Esophagus squamous epithelium (tissue), 5 donors: ENCODE data around the gene PKD1. TPM values are rescaled to one million over a fixed set of nuclear protein-coding genes. Genes with fewer than 3 reads are reported as not detected.

ENCODE experiments used
- DNase-seq: peaks from one replicate; lab custom pipeline; 2025; lab: John Stamatoyannopoulos, UW
- H3K27ac ChIP-seq, 4 donors: fragments of 200-600 bp; sonication (generic); one replicate each; pipeline ENCODE4 v1.5.1; 2016 to 2019; ENCODE audit warnings: mild to moderate bottlenecking in 1 of 4
- H3K27me3 ChIP-seq, 4 donors: fragments of 200-600 bp; sonication (generic); 1 replicate in 3 of 4; 2 replicates in 1 of 4; pipeline versions ENCODE4 v1.5.1 to v1.6.0; 2017 to 2021; ENCODE audit warnings: antibody characterized with exemption in 1 of 4
- H3K36me3 ChIP-seq, 3 donors: fragments of 200-600 bp; sonication (generic); one replicate each; pipeline ENCODE4 v1.5.1; 2016 to 2019
- H3K4me1 ChIP-seq, 3 donors: fragments of 200-600 bp; sonication (generic); one replicate each; pipeline ENCODE4 v1.5.1; 2017 to 2019
- H3K4me3 ChIP-seq, 4 donors: fragments of 200-600 bp; sonication (generic); 1 replicate in 3 of 4; 2 replicates in 1 of 4; pipeline ENCODE4 v1.5.1; 2016 to 2019; ENCODE audit warnings: mild to moderate bottlenecking in 2 of 4, moderate library complexity in 1 of 4
- H3K9me3 ChIP-seq, 3 donors: fragments of 200-600 bp; sonication (generic); one replicate each; pipeline ENCODE4 v1.5.1; 2016 to 2019
- POLR2A ChIP-seq, 4 donors: fragments of 450-650 bp; IDR thresholded peaks; one replicate each; pipeline ENCODE4 v1.6.1; 2017; ENCODE audit warnings: antibody characterized with exemption in 4 of 4, mild to moderate bottlenecking in 4 of 4, moderate library complexity in 3 of 4
- whole genome bisulfite sequencing, 2 donors: methylation state at CpG; one replicate each; pipeline ENCODE4 v1.1.5; 2018; 5-methylcytosine and 5-hydroxymethylcytosine counted together
- intact Hi-C: fragments of 100-400 bp; cut with DNase I; formaldehyde crosslinking; loops from one replicate; pipeline ENCODE4 v1.15.0; 2022
- total RNA-seq, 4 donors: library from RNA; depleted of rRNA; stranded (reverse); fragments of >200 nt; gene quantifications; one replicate each; pipeline ENCODE4 v1.1.0, GENCODE V29; 2016
- TF ChIP-seq, protein P1 (sequence below), 6 experiments: fragments of 450-650 bp in 4 of 6; fragments of 200-600 bp in 2 of 6; sonication (generic) in 2 of 6; IDR thresholded peaks; one replicate each; pipeline ENCODE4 v1.5.1; 2016 to 2019; ENCODE audit warnings: antibody characterized with exemption in 6 of 6, mild to moderate bottlenecking in 4 of 6, moderate library complexity in 4 of 6
- donor health status: DM: yes; HTN: yes; CAD: no.

Gene PKD1
- total RNA-seq, 4 donors from 2014 or later, result 34.1 to 123 (median 64.1) TPM

DNA sequence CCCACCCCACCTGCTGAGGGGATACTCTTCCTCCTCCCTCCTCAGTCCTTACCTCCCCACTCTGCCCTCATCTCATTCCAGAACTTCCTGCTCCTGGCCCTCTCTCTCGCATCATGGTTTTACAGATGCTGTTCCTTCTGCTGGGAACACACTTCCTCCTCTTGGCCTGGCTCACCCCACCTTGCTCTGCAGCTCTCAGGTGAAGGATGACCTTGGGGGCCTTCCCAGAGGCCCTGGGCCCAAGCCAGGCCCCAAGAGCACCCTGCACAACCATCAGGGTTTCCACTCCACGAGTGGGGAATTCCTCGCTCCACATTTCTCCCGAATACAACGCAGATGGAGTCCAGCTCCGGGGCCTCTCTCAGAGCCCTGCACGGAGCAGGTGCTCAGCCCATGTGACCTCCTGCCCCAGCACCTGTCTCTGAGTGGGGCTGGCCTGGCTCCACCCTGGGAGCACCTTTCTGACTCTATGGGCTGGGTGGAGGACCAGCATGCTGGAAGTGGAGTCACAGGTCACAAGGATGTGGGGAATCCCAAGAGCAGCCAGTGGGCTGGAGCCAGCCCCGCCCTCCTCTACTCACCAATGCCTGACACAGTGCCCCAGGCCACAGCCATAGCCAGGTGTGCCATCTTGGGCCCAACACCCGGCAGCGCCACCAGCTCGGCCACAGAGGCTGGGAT is 92.6 kb downstream of the PKD1 start:
- no peak for TF ChIP-seq POLR2A (IDR thresholded peaks at IDR 0.05)
- TF ChIP-seq, protein P1, sequence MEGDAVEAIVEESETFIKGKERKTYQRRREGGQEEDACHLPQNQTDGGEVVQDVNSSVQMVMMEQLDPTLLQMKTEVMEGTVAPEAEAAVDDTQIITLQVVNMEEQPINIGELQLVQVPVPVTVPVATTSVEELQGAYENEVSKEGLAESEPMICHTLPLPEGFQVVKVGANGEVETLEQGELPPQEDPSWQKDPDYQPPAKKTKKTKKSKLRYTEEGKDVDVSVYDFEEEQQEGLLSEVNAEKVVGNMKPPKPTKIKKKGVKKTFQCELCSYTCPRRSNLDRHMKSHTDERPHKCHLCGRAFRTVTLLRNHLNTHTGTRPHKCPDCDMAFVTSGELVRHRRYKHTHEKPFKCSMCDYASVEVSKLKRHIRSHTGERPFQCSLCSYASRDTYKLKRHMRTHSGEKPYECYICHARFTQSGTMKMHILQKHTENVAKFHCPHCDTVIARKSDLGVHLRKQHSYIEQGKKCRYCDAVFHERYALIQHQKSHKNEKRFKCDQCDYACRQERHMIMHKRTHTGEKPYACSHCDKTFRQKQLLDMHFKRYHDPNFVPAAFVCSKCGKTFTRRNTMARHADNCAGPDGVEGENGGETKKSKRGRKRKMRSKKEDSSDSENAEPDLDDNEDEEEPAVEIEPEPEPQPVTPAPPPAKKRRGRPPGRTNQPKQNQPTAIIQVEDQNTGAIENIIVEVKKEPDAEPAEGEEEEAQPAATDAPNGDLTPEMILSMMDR (IDR thresholded peaks at IDR 0.05), result no peak
- H3K9me3 ChIP-seq, result no peaks in the 10 kb centered on the region
- no peaks in the 10 kb centered on the region for H3K27me3 ChIP-seq
- H3K36me3 ChIP-seq, result peaks cover 0 to 14% (median 0%) of the 10 kb centered on the region in 3 donors
- peak overlapping the region in 3 of 4 donors; percentile 72 to 86 (median 84) for H3K27ac ChIP-seq
- no peak overlapping the region for H3K4me3 ChIP-seq
- WGBS, 2 donors, result 40 to 73% methylated on average over 3 to 6 of the region's 11 CpGs
- H3K4me1 ChIP-seq, result peaks cover 42 to 95% (median 67%) of the 10 kb centered on the region in 3 donors
- no peak for DNase-seq
- intact Hi-C loops, result no loop called here

DNA sequence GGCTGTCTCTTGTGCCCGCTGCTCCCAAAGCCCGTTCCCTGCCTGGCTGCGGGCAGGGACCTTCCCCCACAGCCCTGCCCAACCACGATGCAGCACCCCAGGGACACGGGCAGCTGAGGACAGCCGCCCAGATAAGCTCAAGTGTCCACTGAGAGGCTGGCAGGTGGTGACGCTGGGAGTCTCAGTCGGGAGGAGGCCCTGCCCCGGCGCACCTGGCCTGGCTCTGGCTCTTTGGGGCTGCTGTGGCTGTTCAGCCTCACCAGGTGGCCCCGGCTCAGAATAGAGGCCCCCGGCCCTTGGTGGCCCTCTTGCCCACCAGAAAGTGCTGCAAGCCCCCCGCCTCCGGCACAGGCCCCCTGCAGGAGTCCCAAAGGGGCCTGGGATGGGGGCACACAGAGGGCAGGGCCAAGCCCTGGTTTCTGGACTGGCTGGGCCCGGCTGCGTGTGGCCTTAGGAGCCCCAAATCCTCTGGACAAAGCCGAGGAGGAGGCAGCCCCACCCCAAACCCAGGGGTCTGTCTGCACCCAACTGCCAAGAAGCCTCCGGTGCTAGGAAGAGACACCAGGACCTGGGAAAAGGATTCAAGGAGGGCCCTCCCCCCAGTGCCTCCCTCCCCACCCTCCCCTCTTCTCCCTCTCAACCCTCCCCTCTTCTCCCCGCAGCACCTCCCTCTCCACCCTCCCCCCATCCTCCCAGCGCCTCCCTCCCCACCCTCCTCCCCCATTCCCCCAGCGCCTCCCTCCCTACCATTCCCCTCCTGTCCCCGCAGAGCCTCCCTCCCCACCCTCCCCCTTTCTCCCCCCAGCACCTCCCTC is 93.3 kb downstream of the PKD1 start:
- peaks cover 40 to 100% (median 74%) of the 10 kb centered on the region in 3 donors for H3K4me1 ChIP-seq
- peaks cover 0 to 14% (median 0%) of the 10 kb centered on the region in 3 donors for H3K36me3 ChIP-seq
- TF ChIP-seq POLR2A (IDR thresholded peaks at IDR 0.05), result no peak
- TF ChIP-seq, protein P1 (IDR thresholded peaks at IDR 0.05), result no peak
- no peaks in the 10 kb centered on the region for H3K27me3 ChIP-seq
- peak overlapping the region; percentile 40 to 86 (median 78) for H3K27ac ChIP-seq
- H3K9me3 ChIP-seq, result no peaks in the 10 kb centered on the region
- no peak overlapping the region for H3K4me3 ChIP-seq
- WGBS, 2 donors, result 80 to 90% methylated on average over 1 to 4 of the region's 22 CpGs
- intact Hi-C loops, result no loop called here
- no peak for DNase-seq

- no peak for DNase-seq
- intact Hi-C loops, result no loop called here
- peak overlapping the region; percentile 75 to 92 (median 85) for H3K27ac ChIP-seq
- WGBS, 2 donors, result 75 to 85% methylated on average over 8 to 9 of the region's 20 CpGs
- H3K4me3 ChIP-seq, result no peak overlapping the region
- no peaks in the 10 kb centered on the region for H3K9me3 ChIP-seq
- peaks cover 0 to 19% (median 0%) of the 10 kb centered on the region in 3 donors for H3K36me3 ChIP-seq
- no peak for TF ChIP-seq POLR2A (IDR thresholded peaks at IDR 0.05)
- TF ChIP-seq, protein P1 (IDR thresholded peaks at IDR 0.05), result no peak
- H3K4me1 ChIP-seq, result peaks cover 41 to 100% (median 77%) of the 10 kb centered on the region in 3 donors
- H3K27me3 ChIP-seq, result no peaks in the 10 kb centered on the region
Observed at GRCh38 chr16:2040787-2041522, 94.7 kb downstream of the PKD1 start.

DNA sequence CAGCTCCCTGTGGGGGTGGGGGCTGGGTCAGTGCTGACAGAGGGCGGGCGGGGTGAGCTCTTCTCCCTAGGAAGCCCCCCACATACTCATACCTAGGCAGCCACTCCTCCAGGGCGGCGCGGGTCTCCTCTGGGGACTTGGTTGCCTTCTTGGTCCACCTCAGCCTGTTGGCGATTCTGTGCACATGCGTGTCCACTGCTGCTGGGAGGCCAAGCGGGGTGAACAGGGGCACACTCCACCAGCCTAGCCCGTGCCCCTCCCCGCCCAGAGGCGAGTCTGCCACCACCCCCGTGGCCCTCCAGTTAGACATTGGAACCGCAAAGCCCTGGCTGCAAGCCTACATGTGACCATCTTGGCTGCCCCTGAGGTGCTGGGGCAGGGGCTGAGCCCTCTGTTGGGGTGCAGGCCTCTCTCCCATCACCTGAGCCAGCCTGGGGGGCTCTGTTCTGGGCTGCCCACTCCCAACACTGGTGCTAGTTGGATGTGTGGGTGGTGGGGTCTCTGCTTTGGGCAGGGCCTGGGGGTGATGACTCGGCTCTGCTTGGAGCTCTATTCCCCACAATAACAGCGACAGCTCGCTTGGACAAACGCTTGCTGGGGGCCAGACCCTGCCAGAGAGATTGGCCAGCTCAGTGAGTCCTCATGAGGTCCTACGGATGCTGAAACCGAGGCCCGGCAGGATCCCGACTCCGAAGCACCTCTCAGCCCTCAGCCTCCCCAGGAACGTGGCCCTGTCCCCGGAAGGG is 95.5 kb downstream of the PKD1 start:
- H3K9me3 ChIP-seq, result no peaks in the 10 kb centered on the region
- WGBS, 2 donors, result 80 to 100% methylated on average over 1 to 2 of the region's 24 CpGs
- DNase-seq, result no peak
- peaks cover 48 to 100% (median 80%) of the 10 kb centered on the region in 3 donors for H3K4me1 ChIP-seq
- intact Hi-C loops, result no loop called here
- no peaks in the 10 kb centered on the region for H3K27me3 ChIP-seq
- TF ChIP-seq, protein P1 (IDR thresholded peaks at IDR 0.05), result no peak
- TF ChIP-seq POLR2A (IDR thresholded peaks at IDR 0.05), result no peak
- peak overlapping the region; percentile 75 to 92 (median 85) for H3K27ac ChIP-seq
- peaks cover 0 to 19% (median 0%) of the 10 kb centered on the region in 3 donors for H3K36me3 ChIP-seq
- no peak overlapping the region for H3K4me3 ChIP-seq
